Measurements from ENCODE around the gene GBX2.

DNA sequence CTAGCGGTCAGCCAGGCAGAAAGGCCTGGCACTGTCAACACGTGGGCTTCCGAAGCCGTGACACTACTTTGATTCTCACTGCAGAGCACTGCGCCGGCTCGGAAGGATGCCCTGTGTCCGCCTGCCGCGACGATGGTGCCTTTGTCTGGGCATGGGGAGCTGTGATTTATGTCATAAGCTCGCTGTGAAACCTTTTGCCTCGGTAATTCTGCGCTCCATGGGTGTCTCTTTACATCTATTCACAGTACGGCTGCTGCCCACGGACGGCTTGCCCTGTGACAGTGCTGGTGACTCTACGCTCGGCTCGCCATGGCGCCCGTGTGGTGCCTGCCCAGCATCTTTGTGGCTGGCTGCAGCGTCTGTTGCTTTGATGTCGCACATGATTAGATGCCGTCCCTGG is 43.1 kb upstream of the GBX2 start:
- TF ChIP-seq CTCF (IDR thresholded peaks at IDR 0.05) (no peak), TP53 (CRISPR knock-in tag; IDR thresholded peaks at IDR 0.05) (no peak), ZNF317 (CRISPR knock-in tag; IDR thresholded peaks at IDR 0.05; ENCODE audit: borderline replicate concordance, low read depth) (no peak), IRF2 (CRISPR knock-in tag; IDR thresholded peaks at IDR 0.05; ENCODE audit: borderline replicate concordance, low read depth) (no peak), PREB (CRISPR knock-in tag; IDR thresholded peaks at IDR 0.05; ENCODE audit: borderline replicate concordance) (no peak), CREM (CRISPR knock-in tag; IDR thresholded peaks at IDR 0.05) (no peak), ZNF416 (CRISPR knock-in tag; IDR thresholded peaks at IDR 0.05) (no peak), NFE2L1 (CRISPR knock-in tag; IDR thresholded peaks at IDR 0.05) (no peak)
- TF ChIP-seq, protein P1, sequence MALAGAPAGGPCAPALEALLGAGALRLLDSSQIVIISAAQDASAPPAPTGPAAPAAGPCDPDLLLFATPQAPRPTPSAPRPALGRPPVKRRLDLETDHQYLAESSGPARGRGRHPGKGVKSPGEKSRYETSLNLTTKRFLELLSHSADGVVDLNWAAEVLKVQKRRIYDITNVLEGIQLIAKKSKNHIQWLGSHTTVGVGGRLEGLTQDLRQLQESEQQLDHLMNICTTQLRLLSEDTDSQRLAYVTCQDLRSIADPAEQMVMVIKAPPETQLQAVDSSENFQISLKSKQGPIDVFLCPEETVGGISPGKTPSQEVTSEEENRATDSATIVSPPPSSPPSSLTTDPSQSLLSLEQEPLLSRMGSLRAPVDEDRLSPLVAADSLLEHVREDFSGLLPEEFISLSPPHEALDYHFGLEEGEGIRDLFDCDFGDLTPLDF (CRISPR knock-in tag; IDR thresholded peaks at IDR 0.05) = no peak
- TF ChIP-seq, protein P2, sequence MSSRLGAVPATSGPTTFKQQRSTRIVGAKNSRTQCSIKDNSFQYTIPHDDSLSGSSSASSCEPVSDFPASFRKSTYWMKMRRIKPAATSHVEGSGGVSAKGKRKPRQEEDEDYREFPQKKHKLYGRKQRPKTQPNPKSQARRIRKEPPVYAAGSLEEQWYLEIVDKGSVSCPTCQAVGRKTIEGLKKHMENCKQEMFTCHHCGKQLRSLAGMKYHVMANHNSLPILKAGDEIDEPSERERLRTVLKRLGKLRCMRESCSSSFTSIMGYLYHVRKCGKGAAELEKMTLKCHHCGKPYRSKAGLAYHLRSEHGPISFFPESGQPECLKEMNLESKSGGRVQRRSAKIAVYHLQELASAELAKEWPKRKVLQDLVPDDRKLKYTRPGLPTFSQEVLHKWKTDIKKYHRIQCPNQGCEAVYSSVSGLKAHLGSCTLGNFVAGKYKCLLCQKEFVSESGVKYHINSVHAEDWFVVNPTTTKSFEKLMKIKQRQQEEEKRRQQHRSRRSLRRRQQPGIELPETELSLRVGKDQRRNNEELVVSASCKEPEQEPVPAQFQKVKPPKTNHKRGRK (CRISPR knock-in tag; IDR thresholded peaks at IDR 0.05; ENCODE audit: borderline replicate concordance) = no peak

Data from WTC11 (cell line).